ENCODE measurements around the gene RIPPLY1.

DNA sequence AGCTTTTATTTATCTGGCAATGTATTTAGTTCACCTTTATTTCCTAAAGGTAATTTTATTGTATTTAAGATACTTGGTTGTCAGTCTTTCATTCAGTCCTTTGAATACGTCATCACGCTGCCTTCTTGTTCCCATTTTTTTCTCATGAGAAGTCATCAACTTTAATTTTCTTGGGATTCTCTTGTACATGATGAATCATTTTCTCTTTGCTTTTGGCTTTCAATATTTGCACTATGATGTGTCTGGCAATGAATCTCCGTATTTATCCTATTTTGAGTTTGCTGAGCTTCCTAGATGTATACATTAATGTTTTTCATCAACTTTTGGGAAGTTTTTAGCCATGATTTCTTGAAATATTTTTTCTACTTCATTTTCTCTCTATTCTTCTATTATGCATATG, 45.5 kb upstream of the RIPPLY1 start:
- TF ChIP-seq, protein P1, sequence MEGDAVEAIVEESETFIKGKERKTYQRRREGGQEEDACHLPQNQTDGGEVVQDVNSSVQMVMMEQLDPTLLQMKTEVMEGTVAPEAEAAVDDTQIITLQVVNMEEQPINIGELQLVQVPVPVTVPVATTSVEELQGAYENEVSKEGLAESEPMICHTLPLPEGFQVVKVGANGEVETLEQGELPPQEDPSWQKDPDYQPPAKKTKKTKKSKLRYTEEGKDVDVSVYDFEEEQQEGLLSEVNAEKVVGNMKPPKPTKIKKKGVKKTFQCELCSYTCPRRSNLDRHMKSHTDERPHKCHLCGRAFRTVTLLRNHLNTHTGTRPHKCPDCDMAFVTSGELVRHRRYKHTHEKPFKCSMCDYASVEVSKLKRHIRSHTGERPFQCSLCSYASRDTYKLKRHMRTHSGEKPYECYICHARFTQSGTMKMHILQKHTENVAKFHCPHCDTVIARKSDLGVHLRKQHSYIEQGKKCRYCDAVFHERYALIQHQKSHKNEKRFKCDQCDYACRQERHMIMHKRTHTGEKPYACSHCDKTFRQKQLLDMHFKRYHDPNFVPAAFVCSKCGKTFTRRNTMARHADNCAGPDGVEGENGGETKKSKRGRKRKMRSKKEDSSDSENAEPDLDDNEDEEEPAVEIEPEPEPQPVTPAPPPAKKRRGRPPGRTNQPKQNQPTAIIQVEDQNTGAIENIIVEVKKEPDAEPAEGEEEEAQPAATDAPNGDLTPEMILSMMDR (IDR thresholded peaks at IDR 0.05; ENCODE audit: low read depth, low read length), result no peak
- TF ChIP-seq MYC (IDR thresholded peaks at IDR 0.05; ENCODE audit: low read depth, low read length) (no peak), POLR2A (IDR thresholded peaks at IDR 0.05; ENCODE audit: extremely low read depth, insufficient read length) (no peak)

All from NB4 (cell line).